ENCODE data around the gene KLK6. TPM values are rescaled to one million over a fixed set of nuclear protein-coding genes. Genes with fewer than 3 reads are reported as not detected.

The KLK6 gene
- total and polyA plus RNA-seq, 2 donors (not counting 3 experiments of a cell fraction or from before 2014, with no cell fraction given) = 0.12 TPM; not detected in 1

GRCh38 chr19:51015691-51016267 lies 46.4 kb upstream of the KLK6 start:
- POLR2A ChIA-PET = no interaction called here
- H3K9me3 ChIP-seq (replicated peaks; ENCODE audit: control insufficient read depth, insufficient read depth, low read length) = no peaks in the 10 kb centered on the region
- no peaks in the 10 kb centered on the region for H3K9me1 ChIP-seq (replicated peaks; ENCODE audit: control insufficient read depth, extremely low read depth, insufficient read depth, low read length)
- H3K36me3 ChIP-seq (ENCODE audit: control insufficient read depth in 2 of 2, extremely low read depth in 1 of 2, insufficient read depth in 2 of 2, low read length in 2 of 2) = no peaks in the 10 kb centered on the region
- no peaks in the 10 kb centered on the region for H3K79me2 ChIP-seq (ENCODE audit: control insufficient read depth, insufficient read depth, low read length)
- no peak overlapping the region for H2AFZ ChIP-seq (ENCODE audit: low read depth, low read length)
- CTCF ChIA-PET = interaction anchor here (0.9 to 2.5 kb wide), 2 partner anchors 23 to 86 kb away, joined by 3 to 35 read pairs; no protein-coding TSS in a partner anchor
- no peak for DNase-seq (ENCODE audit: low read depth, low spot score)
- dilution Hi-C loops (cut with MboI; ENCODE audit: extremely low pct_ligation_motif_present, low sequenced_read_pairs) (no loop called here), intact Hi-C loops (cut with micrococcal nuclease) (loop anchor here (1.0 kb wide), 1 partner anchor 85 kb away; no protein-coding TSS in a partner anchor)
- no peak overlapping the region for H3K4me3 ChIP-seq (replicated peaks in 1 of 3; ENCODE audit: insufficient read depth in 1 of 3, low read depth in 1 of 3, low read length in 3 of 3)
- H3K9ac ChIP-seq (replicated peaks; ENCODE audit: extremely low read depth, insufficient read depth, low read length) = no peak overlapping the region
- H3K4me2 ChIP-seq (ENCODE audit: insufficient read depth, low read length) = no peak overlapping the region
- FAIRE-seq = no peak
- no peak overlapping the region for H3K27ac ChIP-seq (ENCODE audit: insufficient read depth, low read depth, low read length)
- BruUV-seq (replicated peaks) = no TSS peak
- peaks cover 21 to 25% of the 10 kb centered on the region in 2 experiments for H3K27me3 ChIP-seq (ENCODE audit: control insufficient read depth in 2 of 2, insufficient read depth in 2 of 2, low read length in 2 of 2)
- no peaks in the 10 kb centered on the region for H3K4me1 ChIP-seq (ENCODE audit: control insufficient read depth, extremely low read depth, insufficient read depth, low read length)
- TF ChIP-seq EZH2 (IDR thresholded peaks at IDR 0.05; ENCODE audit: borderline replicate concordance, low read depth, low read length, severe bottlenecking) (no peak), MYC (IDR thresholded peaks at IDR 0.05; ENCODE audit: low read depth, low read length) (no peak), FOS (IDR thresholded peaks at IDR 0.05; ENCODE audit: borderline replicate concordance, insufficient read depth, low read length) (no peak), GATA2 (IDR thresholded peaks at IDR 0.05; ENCODE audit: insufficient read depth, insufficient read length, low read depth, low read length) (no peak), JUN (IDR thresholded peaks at IDR 0.05; ENCODE audit: borderline replicate concordance, insufficient read depth, insufficient read length, low read depth) (no peak), POLR2A (IDR thresholded peaks at IDR 0.05; ENCODE audit: low read depth, low read length) (no peak)
- no peaks in the 10 kb centered on the region for H4K20me1 ChIP-seq (replicated peaks; ENCODE audit: control insufficient read depth, extremely low read depth, insufficient read depth, low read length)

GRCh38 chr19:51014242-51014641 lies 44.9 kb upstream of the KLK6 start:
- TF ChIP-seq MYC (IDR thresholded peaks at IDR 0.05; ENCODE audit: low read depth, low read length) (no peak), CTCF (IDR thresholded peaks at IDR 0.05; ENCODE audit: extremely low read depth in 1 of 2, insufficient read depth in 1 of 2, low read depth in 1 of 2, low read length in 2 of 2) (no peak), EZH2 (IDR thresholded peaks at IDR 0.05; ENCODE audit: borderline replicate concordance, low read depth, low read length, severe bottlenecking) (no peak), POLR2AphosphoS5 (IDR thresholded peaks at IDR 0.05; ENCODE audit: insufficient read depth, low read depth, low read length) (no peak), JUN (IDR thresholded peaks at IDR 0.05; ENCODE audit: borderline replicate concordance, insufficient read depth, insufficient read length, low read depth) (no peak), FOS (IDR thresholded peaks at IDR 0.05; ENCODE audit: borderline replicate concordance, insufficient read depth, low read length) (no peak), POLR2A (IDR thresholded peaks at IDR 0.05; ENCODE audit: low read depth, low read length) (no peak), MAX (IDR thresholded peaks at IDR 0.05; ENCODE audit: insufficient read depth, insufficient read length) (no peak), GATA2 (IDR thresholded peaks at IDR 0.05; ENCODE audit: insufficient read depth, insufficient read length, low read depth, low read length) (no peak)
- no peaks in the 10 kb centered on the region for H4K20me1 ChIP-seq (replicated peaks; ENCODE audit: control insufficient read depth, extremely low read depth, insufficient read depth, low read length)
- intact Hi-C loops (cut with micrococcal nuclease) (no loop called here), dilution Hi-C loops (cut with MboI; ENCODE audit: extremely low pct_ligation_motif_present, low sequenced_read_pairs) (no loop called here)
- no peak overlapping the region for H3K4me3 ChIP-seq (replicated peaks in 1 of 3; ENCODE audit: insufficient read depth in 1 of 3, low read depth in 1 of 3, low read length in 3 of 3)
- ChIA-PET CTCF (no interaction called here), POLR2A (no interaction called here)
- H3K79me2 ChIP-seq (ENCODE audit: control insufficient read depth, insufficient read depth, low read length) = no peaks in the 10 kb centered on the region
- H3K9me3 ChIP-seq (replicated peaks; ENCODE audit: control insufficient read depth, insufficient read depth, low read length) = no peaks in the 10 kb centered on the region
- H3K4me1 ChIP-seq (ENCODE audit: control insufficient read depth, extremely low read depth, insufficient read depth, low read length) = no peaks in the 10 kb centered on the region
- no peak overlapping the region for H2AFZ ChIP-seq (ENCODE audit: low read depth, low read length)
- H3K27ac ChIP-seq (ENCODE audit: insufficient read depth, low read depth, low read length) = no peak overlapping the region
- no peaks in the 10 kb centered on the region for H3K9me1 ChIP-seq (replicated peaks; ENCODE audit: control insufficient read depth, extremely low read depth, insufficient read depth, low read length)
- H3K27me3 ChIP-seq (ENCODE audit: control insufficient read depth in 2 of 2, insufficient read depth in 2 of 2, low read length in 2 of 2) = peaks cover 11 to 21% of the 10 kb centered on the region in 2 experiments
- no peak overlapping the region for H3K9ac ChIP-seq (replicated peaks; ENCODE audit: extremely low read depth, insufficient read depth, low read length)
- H3K36me3 ChIP-seq (ENCODE audit: control insufficient read depth in 2 of 2, extremely low read depth in 1 of 2, insufficient read depth in 2 of 2, low read length in 2 of 2) = no peaks in the 10 kb centered on the region
- no peak for DNase-seq (ENCODE audit: low read depth, low spot score)
- H3K4me2 ChIP-seq (ENCODE audit: insufficient read depth, low read length) = no peak overlapping the region
- FAIRE-seq = no peak
- BruUV-seq (replicated peaks) = no TSS peak

Data from endothelial cell of umbilical vein (primary cell).